GM23248 (cell line): ENCODE measurements around the gene ASB1.

Experiments
- EZH2 ChIP-seq: fragments of 200-600 bp; sonication (generic); IDR thresholded peaks from 2 replicates; pipeline ENCODE4 v1.6.1; 2018; ENCODE audit warnings: antibody characterized with exemption, mild to moderate bottlenecking; ENCODE audit not compliant: insufficient read depth, poor library complexity, severe bottlenecking
- EZH2phosphoT487 ChIP-seq: fragments of 200-600 bp; sonication (generic); IDR thresholded peaks from 2 replicates; pipeline ENCODE4 v1.6.1; 2018; ENCODE audit warnings: antibody characterized with exemption, moderate library complexity, mild to moderate bottlenecking, low read depth; ENCODE audit not compliant: insufficient read depth

DNA sequence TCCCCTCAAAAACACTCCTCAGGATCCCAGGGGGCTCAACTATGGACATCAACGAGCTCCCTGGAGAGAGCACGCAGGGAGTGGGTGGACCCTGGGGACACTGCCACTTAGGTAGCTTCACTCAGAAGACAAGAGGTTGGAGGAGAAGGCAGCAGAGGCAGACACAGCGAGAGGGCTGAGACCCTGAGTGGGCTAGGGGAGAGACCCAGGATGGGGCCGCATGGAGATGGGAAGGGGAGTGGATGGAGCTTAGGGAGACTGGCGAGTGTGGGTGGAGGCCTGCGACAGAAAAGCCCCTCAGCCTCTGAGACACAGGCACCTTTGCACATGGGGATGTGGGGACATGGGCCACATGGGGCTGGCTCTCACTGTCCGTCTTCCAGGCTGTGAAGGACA lies 70.9 kb downstream of the ASB1 start:
- no peak for TF ChIP-seq EZH2
- no peak for TF ChIP-seq EZH2phosphoT487
